Measurements from ENCODE around the gene SLC7A9.
"Not testable (repeated sequence)": the region's sequence is repeated elsewhere in the genome, so short reads cannot be mapped to it uniquely, and the experiment has no call there.

The SLC7A9 gene

GRCh38 chr19:32823747-32824102, 45.8 kb downstream of the SLC7A9 start:
- FAIRE-seq: no peak

DNA sequence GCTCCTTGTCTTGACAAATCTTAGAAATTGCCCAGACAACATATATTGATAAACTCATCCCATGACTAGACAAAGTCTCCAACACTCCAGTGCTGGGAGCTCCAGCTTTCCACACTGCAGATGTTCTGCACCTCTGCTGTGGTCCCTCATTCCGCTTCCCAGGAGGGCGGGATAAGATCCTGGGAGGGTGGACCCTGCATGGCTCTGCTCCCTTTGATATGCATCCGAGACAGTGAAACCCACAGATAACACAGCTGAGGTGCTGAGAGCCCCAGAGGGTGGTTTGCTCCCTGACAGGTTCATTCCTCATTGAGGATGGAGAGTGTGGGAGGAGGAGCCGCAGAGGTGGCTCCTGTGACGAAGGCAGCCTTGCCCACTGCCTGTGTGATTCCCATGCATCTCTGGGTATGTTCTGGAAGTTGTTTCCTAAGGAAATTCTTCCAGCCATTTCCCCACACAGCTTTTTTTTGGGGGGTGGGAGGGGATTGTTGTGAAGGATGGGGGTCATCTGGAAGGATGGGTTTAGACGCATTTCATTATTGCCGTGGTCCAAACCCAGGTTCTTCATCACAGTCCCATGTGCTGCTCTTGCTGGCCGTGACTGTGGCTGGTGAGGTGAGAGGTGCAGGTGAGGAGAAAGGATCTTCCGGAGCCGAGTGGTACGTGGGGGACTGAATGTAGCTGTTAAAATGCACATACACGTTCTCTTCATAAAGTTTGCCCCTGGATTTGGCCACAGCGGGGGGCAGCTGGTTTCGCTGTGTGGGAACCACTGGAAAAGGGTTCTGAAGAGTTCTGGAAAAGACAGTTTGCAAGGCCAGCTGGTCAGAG, 46.4 kb downstream of the SLC7A9 start:
- no peak for FAIRE-seq

- no peak for FAIRE-seq
These were observed 49.9 kb downstream of the SLC7A9 start for GRCh38 chr19:32819419-32820400.

- no peak for FAIRE-seq
These were observed 51.0 kb downstream of the SLC7A9 start for GRCh38 chr19:32818536-32818935.

DNA sequence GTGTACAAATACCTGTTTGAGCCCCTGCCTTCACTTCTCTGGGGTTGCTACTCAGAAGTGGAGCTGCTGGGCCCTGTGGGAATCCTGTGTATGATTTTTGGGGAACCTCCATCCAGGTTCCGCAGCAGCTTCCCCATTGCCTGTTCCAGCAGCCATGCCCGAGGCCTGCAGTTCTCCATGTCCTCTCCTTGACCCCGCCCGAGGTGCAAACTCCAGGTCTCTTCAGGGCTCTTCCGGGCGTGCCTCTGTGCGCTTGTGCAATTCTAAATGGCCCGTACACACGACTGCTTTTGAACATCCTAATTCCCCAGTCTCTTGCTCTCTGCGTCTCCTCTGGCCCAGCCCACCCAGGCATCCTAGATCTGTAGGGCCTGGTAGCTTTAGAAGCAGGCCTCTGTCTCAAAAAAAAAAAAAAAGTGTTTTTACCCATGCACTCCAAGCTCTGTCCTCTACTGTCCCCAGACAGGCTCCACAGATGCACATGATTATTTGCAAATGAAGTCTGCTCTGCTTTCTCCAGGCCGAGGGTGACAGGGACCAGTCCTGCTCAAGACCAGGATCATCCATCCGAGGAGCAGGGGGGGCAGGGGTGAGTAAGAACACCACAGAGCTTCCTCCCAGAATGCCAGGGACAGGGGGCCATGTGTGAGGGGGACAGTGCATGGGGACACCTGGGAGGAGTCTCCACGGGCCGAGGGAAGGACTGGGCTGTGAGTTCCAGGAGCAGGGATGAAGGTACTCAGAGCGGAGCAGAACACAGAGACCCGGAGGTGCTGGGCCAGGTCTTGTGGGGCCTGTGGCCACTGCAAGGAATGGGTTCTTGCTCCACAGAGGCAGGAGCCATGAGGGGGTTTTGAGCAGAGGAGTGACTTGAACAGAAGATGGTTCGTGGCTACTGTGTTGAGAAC, 51.7 kb downstream of the SLC7A9 start:
- no peak for FAIRE-seq

GRCh38 chr19:32816555-32817099, 52.9 kb downstream of the SLC7A9 start:
- FAIRE-seq: no peak

DNA sequence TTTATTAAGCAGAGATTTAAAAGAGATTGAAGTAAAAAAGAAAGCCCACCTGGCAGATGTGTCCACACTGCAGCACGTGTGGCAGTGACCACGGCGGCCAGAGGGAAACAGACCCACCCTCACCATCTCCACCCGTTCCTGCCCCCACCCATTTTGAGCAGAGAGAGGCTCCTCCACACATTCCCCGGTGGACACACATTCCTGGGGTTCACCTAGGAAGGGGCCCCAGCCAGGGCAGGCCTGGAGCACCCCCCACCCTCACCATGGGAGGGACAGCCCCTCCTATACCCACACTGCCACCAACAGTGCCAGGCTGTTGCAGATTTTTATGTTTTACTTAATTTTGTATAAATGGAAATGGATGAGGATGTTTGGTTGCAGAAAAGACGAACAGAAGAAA, 54.9 kb downstream of the SLC7A9 start:
- FAIRE-seq: no peak

- no peak for FAIRE-seq
These were observed 55.6 kb downstream of the SLC7A9 start for GRCh38 chr19:32813862-32814425.

GRCh38 chr19:32812571-32812970, 57.0 kb downstream of the SLC7A9 start:
- no peak for FAIRE-seq

DNA sequence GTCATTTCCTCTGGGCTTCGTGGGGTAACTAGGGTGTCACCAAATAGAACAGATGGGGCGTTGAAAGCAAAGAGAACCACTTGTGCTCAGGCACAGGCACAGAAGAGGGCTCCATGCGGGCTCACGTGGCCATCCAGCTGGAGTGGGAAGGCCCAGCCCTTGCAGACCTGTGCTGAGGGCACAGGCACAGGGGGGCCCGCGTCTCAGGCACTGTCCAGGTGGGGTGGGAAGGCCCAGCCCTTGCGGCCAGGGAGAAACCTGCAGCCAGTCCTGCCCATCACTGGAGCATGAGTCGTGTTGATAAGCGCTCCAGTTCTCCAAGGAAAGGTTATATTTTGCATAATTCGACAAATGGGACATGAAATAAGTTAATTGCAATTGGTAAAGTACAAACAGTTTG, 57.5 kb downstream of the SLC7A9 start:
- no peak for FAIRE-seq

- FAIRE-seq: no peak
These were observed 58.4 kb downstream of the SLC7A9 start for GRCh38 chr19:32811151-32811550.

DNA sequence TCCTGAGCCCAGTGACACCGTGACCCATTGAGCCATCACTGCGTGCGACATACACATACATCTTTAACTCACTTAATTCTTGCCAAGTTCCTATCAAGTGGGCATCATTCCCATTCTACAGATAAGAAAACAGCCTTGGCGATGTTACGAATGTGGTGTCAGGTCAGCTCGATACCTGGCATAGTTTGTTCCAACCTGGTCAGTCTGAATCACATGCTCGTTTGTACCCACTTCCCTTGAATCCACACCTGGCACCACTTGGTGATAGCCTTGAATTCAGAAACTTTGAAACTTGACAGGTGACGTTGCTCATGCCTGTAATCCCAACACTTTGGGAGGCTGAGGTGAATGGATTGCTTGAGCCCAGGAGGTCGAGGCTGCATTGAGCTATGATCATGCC, 59.1 kb downstream of the SLC7A9 start:
- no peak for FAIRE-seq

GRCh38 chr19:32809754-32810153, 59.8 kb downstream of the SLC7A9 start:
- FAIRE-seq: no peak

DNA sequence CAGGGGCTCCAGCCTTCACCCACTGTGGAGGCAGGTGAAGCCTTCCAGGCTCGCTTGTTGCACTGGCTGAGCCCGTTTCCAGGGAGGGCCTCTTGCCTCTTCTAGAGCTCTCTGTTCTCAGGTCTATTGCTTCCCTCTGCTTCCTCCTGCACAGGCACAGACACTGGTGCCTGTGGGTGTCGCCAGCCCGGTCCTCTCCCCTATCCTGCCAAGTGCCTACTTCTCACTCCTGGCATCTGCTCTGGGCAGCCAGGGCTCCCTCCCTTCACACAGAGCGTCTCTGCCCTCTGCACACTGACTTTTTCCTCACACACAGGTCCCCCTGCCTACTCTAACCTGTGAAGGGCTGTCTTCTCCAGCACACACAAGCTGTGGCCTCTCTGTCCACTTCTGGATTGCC, 60.3 kb downstream of the SLC7A9 start:
- no peak for FAIRE-seq

GRCh38 chr19:32808236-32808635, 61.3 kb downstream of the SLC7A9 start:
- FAIRE-seq: no peak

- FAIRE-seq: no peak
These were observed 66.7 kb downstream of the SLC7A9 start for GRCh38 chr19:32802840-32803239.

DNA sequence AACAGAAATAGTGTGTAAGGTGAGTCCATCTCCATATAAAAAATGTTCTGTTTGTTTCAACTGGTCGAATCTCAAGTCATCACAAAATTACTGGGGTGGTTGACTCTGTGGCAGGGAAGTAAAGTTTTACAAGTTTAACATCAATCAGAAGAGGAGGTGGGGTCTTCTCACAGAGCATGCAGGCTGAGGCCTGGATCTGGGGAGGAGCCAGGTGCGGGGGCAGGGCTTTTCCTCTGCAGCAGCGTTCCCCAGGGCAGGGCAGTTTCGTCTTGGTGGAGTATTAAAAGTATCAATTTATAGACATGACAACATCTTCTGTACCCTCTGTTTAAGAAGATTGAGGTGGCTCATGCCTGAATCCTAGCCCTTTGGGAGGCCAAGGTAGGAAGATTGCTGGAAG, 68.8 kb downstream of the SLC7A9 start:
- no peak for FAIRE-seq

DNA sequence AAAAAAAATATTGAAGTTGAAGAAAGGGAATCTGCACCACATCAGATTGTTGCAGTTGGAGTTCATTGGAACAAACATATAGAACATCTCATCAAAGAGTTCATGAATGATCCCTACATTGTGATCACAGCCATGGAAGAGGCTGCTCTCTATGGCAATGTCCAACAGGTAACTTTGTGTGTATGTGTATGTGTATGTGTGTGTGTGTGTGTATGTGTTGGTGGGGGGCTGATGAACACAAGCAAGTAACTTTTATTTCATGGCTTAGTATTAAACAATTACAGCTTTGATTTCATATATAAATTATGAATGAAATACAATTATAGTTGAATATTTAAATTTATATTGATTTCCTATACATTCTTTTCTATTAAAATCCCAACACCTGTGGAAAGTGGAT, 69.4 kb downstream of the SLC7A9 start:
- FAIRE-seq: no peak

GRCh38 chr19:32798201-32798600, 71.4 kb downstream of the SLC7A9 start:
- no peak for FAIRE-seq

GRCh38 chr19:32789429-32789828, 80.1 kb downstream of the SLC7A9 start:
- FAIRE-seq: no peak

GRCh38 chr19:32787895-32788294, 81.7 kb downstream of the SLC7A9 start:
- not testable (repeated sequence) for FAIRE-seq

- not testable (repeated sequence) for FAIRE-seq
These were observed 82.3 kb downstream of the SLC7A9 start for GRCh38 chr19:32787161-32787813.
